GM19468 (cell line): ENCODE results near the gene DGCR8.

Experiments used
- ATAC-seq: cut with Tn5 transposase; IDR thresholded peaks from one replicate; pipeline ENCODE4 v1.9.1; 2021; ENCODE audit warnings: mild to moderate bottlenecking, moderate library complexity, moderate number of reproducible peaks; ENCODE audit not compliant: unreplicated experiment; ENCODE audit errors: extremely low read depth

DGCR8 gene

GRCh38 chr22:20089226-20089976, 9.4 kb downstream of the DGCR8 start:
- no peak for ATAC-seq

DNA sequence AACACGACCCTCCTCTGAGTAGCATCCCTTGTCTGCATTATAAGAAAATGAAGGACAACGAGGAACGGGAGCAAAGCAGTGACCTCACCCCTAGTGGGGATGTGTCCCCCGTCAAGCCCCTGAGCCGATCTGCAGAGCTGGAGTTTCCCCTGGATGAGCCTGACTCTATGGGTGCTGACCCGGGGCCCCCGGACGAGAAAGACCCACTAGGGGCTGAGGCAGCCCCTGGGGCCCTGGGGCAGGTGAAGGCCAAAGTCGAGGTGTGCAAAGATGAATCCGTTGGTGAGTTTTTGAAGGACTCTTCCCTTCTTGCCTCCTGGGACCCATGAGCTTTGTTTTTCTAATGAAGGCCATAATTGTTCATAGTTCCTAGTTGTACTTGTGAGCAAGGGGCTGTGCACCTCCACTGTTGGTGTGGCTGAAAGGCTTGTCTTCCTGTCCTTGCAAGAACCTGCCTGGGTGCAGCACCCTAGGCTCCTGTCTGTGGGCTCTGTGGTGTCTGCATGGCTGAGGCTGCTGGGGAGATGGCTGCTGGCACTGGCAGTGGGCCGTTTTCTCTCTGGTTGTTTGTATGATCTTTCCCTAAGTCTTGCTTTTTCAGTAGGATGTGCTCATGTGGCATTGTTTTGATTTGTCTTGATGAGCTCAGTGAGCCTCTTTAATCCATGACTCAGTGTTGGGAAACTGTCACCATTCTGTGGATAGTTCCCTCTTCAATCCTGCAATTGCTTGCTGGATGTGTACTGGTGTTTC, 10.1 kb downstream of the DGCR8 start:
- no peak for ATAC-seq

DNA sequence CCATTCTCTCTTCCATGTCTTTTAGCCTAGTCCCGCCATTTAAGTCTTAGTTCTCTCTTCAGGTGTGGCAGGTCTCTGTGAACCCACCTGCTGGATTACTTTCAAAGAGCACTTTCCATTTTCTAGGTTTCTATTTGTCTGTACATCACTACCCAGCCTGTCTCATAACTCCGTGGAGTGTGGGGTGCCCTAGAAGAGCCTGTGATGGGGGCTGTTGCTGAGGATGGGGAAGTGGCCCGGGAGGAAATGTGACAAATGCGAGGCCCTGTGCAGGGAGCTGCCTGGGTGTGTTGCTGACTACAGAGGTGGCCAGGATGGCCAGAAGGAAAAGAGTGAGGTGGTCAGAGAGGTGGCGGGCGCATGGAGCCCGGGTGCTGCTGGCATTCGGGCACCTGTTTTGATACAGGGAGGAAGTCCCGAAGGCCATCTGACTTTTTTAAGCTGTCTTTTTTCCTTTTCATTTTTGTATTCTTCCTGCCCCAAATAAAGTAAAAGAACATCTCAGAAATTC, 10.7 kb downstream of the DGCR8 start:
- ATAC-seq, result no peak

GRCh38 chr22:20091690-20092476, 11.8 kb downstream of the DGCR8 start:
- no peak for ATAC-seq

DNA sequence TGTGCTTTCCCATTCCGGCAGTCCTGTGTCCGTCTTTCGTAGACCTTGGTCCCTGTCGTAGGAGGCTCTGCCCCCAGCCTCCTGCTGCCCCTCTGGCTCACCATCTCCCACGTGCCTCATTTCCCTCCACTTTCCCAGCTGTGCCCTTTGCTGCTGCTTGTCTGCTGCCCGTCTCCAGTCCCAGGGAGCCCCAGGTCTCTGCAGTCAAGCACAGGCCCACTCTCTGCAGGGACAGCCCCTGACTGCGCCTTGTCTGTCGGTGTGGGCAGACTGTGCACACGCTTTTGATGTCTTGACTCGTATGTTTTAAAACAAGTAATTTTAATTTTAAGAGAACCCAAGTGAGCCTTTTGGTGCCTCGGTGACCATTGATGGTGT, 12.4 kb downstream of the DGCR8 start:
- no peak for ATAC-seq

DNA sequence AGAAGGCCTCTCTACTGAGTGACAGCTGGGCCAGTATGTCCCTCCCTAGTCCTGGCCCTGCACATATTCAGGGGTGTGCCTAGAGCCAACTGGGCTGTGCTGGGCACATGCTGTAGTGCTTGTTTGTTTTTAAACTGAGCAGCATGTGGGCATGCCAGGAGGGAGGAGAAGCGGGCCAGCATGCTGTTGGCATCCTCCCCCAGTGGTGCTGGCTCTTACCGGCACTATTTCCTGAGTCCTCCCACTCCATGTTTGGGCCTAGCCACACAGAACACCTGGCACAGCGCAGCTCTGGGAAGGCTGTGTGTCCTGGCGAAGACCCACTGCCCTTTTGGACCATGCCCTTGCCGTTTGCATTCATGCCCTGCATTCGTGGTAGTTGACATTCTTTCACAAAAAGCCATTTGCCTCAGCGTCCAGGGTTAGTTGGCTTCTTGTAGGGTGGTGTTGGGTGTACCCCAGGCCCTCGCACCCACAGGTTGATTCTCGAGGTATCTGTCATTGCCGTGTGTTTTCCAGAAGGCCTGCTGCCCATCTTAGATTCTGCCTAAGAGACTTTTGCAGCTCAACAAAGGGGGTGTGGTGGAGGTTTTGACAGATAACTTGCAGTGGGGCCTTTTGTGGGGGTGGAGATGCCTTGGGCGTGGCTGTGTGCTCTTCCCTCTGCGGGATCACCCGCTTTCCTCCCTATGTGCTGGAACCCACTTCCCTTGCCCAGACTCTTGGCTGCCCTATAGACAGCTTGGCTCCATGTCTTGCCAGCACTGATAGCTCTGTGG, 13.6 kb downstream of the DGCR8 start:
- no peak for ATAC-seq

DNA sequence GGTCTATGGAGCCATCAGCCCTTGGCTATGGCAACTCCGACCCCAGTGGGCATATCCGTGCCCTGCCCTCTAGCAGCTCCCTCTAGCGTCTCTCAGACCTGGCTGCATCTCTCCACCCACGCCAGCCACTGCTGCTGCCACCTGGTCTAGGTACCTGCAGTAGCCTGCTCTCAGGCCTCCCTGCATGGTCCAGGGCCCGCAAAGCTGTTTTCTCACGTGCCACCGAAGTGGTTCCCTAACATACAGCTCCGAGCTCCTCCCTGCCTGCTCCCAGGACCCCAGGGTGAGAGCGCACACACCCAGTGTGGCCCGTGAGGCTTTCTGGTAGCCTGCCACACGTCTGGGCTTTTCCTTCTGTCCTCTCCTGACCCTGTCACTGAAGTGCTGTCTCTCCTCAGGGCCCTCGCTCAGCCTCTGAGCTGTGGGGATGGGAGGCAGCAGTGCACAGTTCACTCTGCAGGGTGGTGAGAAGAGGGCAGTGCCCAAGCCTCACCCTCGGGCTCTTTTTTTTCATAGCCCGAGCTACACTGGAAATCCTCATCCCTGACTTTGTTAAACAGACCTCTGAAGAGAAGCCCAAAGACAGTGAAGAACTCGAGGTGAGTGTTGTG, 14.3 kb downstream of the DGCR8 start:
- ATAC-seq, result no peak

DNA sequence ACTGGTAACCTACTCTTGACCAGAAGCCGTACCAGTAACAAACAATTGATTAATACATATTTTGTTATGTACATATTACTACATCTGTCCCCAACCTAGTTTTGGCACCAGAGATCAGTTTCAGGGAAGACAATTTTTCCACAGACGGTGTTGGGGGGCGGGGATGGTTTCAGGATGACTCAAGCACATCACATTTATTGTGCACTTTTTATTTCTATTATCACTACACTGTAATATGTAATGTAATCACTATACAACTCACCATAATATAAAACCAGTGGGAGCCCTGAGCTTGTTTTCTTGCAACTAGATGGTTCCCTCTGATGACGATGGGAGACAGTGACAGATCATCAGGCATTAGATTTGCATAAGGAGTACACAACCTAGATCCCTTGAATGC, 15.5 kb downstream of the DGCR8 start:
- no peak for ATAC-seq

- no peak for ATAC-seq
Measured at GRCh38 chr22:20096574-20097420, 16.8 kb downstream of the DGCR8 start.

GRCh38 chr22:20099099-20099711, 19.2 kb downstream of the DGCR8 start:
- no peak for ATAC-seq

- ATAC-seq, result no peak
Measured at GRCh38 chr22:20101638-20102037, 21.6 kb downstream of the DGCR8 start.

DNA sequence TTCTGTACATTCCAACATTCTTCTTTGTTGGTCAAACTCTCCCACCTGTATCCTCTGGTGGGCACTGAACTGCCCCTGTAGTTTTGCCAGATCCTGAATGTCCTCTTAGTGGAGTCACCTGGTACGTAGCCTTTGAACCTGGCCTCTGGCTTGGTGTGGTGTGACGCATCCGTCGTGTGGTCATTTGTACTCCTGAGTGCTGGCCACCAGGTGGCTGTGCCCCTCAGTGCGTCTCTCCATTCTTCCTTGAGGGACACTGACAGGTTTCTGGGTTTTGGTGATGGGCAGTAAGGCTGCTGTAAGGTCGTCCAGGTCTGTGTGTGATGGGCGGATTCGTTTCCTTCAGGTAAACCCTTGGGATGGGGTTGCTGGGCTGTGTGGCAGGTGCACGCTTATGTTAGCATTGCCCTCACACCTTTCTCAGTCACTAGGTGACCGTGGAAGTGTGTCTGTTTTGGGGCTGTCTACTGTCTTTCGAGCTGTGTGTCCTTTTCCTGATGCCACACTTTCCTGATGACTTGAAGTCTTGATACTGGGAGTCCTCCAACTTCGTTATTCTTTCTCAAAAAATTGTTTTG, 22.3 kb downstream of the DGCR8 start:
- no peak for ATAC-seq

- ATAC-seq, result no peak
Measured at GRCh38 chr22:20105456-20106204, 25.6 kb downstream of the DGCR8 start.

- ATAC-seq, result no peak
Measured at GRCh38 chr22:20106205-20106848, 26.3 kb downstream of the DGCR8 start.

DNA sequence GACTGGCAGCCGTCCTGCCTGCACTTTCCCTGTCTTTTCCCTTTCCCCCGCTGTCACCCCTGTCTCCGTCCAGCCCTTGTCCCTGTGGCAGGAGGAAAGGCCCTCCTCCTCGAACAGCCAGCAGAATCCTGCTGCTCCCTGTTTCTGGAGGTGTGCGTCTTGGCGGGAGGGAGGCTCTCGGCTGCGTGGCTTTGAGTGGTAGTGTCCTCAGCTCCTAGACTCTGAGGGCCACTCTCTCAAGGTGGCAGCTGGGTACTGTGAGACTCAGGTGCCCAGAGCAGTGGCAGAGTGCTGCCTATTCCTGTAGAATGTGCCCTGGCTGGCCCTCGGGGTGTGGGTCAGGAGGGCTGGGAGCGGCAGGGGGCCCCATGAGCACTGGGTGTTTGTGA, 26.8 kb downstream of the DGCR8 start:
- no peak for ATAC-seq

DNA sequence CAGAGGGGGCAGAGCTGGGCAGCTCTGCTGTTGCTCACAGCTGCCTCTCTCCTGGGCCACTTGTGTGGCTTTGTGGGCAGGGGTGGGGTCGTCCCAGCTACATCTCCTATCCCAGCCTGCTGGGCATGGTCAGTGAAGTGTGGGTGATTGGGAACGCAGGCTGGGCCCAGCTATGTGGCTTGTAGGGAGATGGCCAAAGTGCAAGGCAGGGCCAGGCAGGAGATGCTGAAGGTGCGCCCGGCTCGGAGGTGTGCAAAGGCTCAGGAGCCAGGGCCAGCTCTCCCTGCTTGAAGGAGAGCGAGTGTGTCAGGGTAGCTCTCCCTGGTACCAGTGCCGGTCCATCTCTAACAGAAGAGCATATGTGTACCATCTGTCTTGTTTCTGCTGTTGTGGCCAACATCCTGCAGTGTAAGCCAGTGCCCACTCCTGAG, 27.4 kb downstream of the DGCR8 start:
- ATAC-seq, result no peak
